Loucy (cell line): ENCODE measurements around the gene PSMA1.

Experiments used
- H2AFZ ChIP-seq: fragments of 200-600 bp; sonication (generic); 2 replicates; pipeline ENCODE4 v1.6.0; 2016; ENCODE audit warnings: antibody characterized with exemption, mild to moderate bottlenecking, low read length, moderate library complexity
- H3F3A ChIP-seq: fragments of 200-600 bp; 2 replicates; pipeline ENCODE4 v1.6.0; 2016; ENCODE audit warnings: antibody characterized with exemption, low read depth, mild to moderate bottlenecking
- H3K27me3 ChIP-seq: fragments of 200-600 bp; sonication (generic); 2 replicates; pipeline ENCODE4 v1.6.1; 2014; ENCODE audit warnings: low read length, mild to moderate bottlenecking; ENCODE audit not compliant: insufficient read depth, poor library complexity, severe bottlenecking
- H3K36me3 ChIP-seq: fragments of 200-600 bp; sonication (generic); 2 replicates; pipeline ENCODE4 v1.6.1; 2016; ENCODE audit warnings: low read length; ENCODE audit not compliant: insufficient read depth
- H3K4me1 ChIP-seq: fragments of 200-600 bp; sonication (generic); 2 replicates; pipeline ENCODE4 v1.5.1; 2014; ENCODE audit warnings: low read length, mild to moderate bottlenecking; ENCODE audit not compliant: insufficient read depth, poor library complexity, severe bottlenecking
- H3K4me2 ChIP-seq: fragments of 200-600 bp; sonication (generic); 2 replicates; pipeline ENCODE4 v1.6.0; 2014; ENCODE audit warnings: antibody characterized with exemption, low read length, low read depth, mild to moderate bottlenecking; ENCODE audit not compliant: poor library complexity, severe bottlenecking
- H3K4me3 ChIP-seq: fragments of 200-600 bp; sonication (generic); 2 replicates; pipeline ENCODE4 v1.5.1; 2014; ENCODE audit warnings: low read length, mild to moderate bottlenecking, mixed read lengths; ENCODE audit not compliant: poor library complexity, severe bottlenecking
- H3K79me2 ChIP-seq: fragments of 200-600 bp; sonication (generic); 2 replicates; pipeline ENCODE4 v1.6.1; 2014; ENCODE audit warnings: low read length; ENCODE audit not compliant: insufficient read depth
- H3K9ac ChIP-seq: fragments of 200-600 bp; sonication (generic); 2 replicates; pipeline ENCODE4 v1.6.0; 2014; ENCODE audit warnings: mild to moderate bottlenecking, low read depth, low read length, moderate library complexity; ENCODE audit not compliant: poor library complexity, severe bottlenecking
- H3K9me2 ChIP-seq: fragments of 200-600 bp; sonication (generic); replicated peaks from 2 replicates; pipeline ENCODE4 v1.6.1; 2016; ENCODE audit warnings: low read depth, low read length, mixed read lengths
- H3K9me3 ChIP-seq: fragments of 200-600 bp; sonication (generic); 2 replicates; pipeline ENCODE4 v1.6.1; 2014; ENCODE audit warnings: mild to moderate bottlenecking, antibody characterized with exemption, low read length, low read depth; ENCODE audit not compliant: insufficient read depth
- H4K20me1 ChIP-seq: fragments of 200-600 bp; sonication (generic); 2 replicates; pipeline ENCODE4 v1.6.0; 2014; ENCODE audit warnings: antibody characterized with exemption, low read length, mild to moderate bottlenecking; ENCODE audit not compliant: insufficient read depth, poor library complexity, severe bottlenecking
- EZH2phosphoT487 ChIP-seq: fragments of 200-600 bp; IDR thresholded peaks from 2 replicates; pipeline ENCODE4 v1.6.1; 2018; ENCODE audit warnings: antibody characterized with exemption, mild to moderate bottlenecking, moderate library complexity, borderline replicate concordance
- TF ChIP-seq, protein P1 (sequence below): fragments of 200-600 bp; sonication (generic); conservative IDR thresholded peaks from 2 replicates; pipeline ENCODE4 v1.5.1; 2014; ENCODE audit warnings: mild to moderate bottlenecking, antibody characterized with exemption, low read length

Gene PSMA1

DNA sequence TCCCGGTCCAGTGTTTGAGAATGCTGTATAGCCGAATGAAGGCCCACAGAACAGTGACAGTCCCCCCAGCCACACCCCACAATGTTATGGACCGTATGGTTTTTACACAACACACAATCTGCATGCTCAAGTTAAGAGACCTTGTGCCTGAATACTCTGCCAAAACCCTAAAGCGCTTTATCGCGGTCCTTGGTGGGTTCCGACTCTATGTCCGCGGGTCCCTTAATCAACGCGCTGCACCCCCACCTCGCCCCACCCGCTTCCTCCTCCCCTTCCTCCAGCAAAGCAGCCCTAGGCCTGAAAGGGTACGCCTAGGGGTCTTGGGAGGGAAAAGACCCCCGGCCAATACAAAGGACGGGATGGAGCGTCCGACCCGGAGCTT, 21.0 kb downstream of the PSMA1 start:
- H3K4me1 ChIP-seq: peaks cover 18% of the 10 kb centered on the region
- H2AFZ ChIP-seq: no peak overlapping the region; the same call in 1 of the 2 replicates
- H3K27me3 ChIP-seq: no peaks in the 10 kb centered on the region
- H3F3A ChIP-seq: no peaks in the 10 kb centered on the region
- H4K20me1 ChIP-seq: peaks cover 23% of the 10 kb centered on the region
- H3K9ac ChIP-seq: peak overlapping the region; percentile 88
- peaks cover 50% of the 10 kb centered on the region for H3K79me2 ChIP-seq
- H3K4me3 ChIP-seq: peak overlapping the region; percentile 94
- no peak for TF ChIP-seq EZH2phosphoT487
- TF ChIP-seq, protein P1, sequence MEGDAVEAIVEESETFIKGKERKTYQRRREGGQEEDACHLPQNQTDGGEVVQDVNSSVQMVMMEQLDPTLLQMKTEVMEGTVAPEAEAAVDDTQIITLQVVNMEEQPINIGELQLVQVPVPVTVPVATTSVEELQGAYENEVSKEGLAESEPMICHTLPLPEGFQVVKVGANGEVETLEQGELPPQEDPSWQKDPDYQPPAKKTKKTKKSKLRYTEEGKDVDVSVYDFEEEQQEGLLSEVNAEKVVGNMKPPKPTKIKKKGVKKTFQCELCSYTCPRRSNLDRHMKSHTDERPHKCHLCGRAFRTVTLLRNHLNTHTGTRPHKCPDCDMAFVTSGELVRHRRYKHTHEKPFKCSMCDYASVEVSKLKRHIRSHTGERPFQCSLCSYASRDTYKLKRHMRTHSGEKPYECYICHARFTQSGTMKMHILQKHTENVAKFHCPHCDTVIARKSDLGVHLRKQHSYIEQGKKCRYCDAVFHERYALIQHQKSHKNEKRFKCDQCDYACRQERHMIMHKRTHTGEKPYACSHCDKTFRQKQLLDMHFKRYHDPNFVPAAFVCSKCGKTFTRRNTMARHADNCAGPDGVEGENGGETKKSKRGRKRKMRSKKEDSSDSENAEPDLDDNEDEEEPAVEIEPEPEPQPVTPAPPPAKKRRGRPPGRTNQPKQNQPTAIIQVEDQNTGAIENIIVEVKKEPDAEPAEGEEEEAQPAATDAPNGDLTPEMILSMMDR: no peak
- H3K36me3 ChIP-seq: peaks cover 16% of the 10 kb centered on the region; the same call in 1 of the 2 replicates
- H3K9me2 ChIP-seq: no peaks in the 10 kb centered on the region
- H3K4me2 ChIP-seq: peak overlapping the region; percentile 99
- H3K9me3 ChIP-seq: no peaks in the 10 kb centered on the region

DNA sequence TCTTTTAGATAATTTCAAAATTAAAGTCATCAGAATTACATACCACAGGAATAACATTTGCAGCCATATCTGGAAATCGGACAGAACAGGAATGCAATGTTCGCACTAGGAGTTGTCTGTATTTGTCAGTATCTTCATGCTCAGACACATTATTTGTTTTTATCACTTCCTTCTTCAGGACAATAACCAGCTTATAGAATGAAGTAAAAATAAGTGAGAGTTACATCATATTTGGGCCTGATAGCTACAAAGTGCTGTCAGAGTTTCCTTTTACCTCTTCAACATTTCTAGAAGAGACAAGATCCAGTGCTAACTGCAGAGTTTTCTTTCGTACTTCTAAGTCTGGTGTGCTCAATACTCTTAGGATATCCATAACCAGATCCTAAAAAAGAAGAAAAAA, 39.5 kb downstream of the PSMA1 start:
- Histone ChIP-seq H2AFZ (no peak overlapping the region), H3K9me2 (no peaks in the 10 kb centered on the region), H3K4me3 (no peak overlapping the region), H4K20me1 (peaks cover 4% of the 10 kb centered on the region), H3K4me2 (no peak overlapping the region), H3F3A (no peaks in the 10 kb centered on the region), H3K79me2 (no peaks in the 10 kb centered on the region), H3K27me3 (no peaks in the 10 kb centered on the region), H3K9ac (no peak overlapping the region), H3K9me3 (no peaks in the 10 kb centered on the region), H3K4me1 (no peaks in the 10 kb centered on the region), H3K36me3 (peaks cover 94% of the 10 kb centered on the region)
- TF ChIP-seq, protein P1: no peak
- TF ChIP-seq EZH2phosphoT487: no peak

DNA sequence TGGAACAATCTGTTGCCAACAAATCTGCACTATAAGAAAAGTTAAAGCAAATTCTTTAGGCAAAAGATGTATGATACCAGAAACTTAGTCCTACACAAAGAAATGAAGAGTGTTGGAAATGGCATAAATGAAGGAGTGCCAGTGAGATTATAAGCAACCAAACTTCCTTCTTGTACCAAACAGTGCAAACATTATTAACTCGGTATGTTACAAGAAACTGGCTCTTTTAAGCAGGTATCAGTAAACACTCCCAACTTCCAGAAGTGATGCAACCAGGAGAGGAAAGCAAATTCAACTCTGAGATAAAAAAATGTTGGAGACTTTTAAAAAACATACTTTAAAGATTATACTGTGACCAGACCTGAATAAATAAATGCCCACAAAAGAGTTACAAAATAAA, 49.1 kb downstream of the PSMA1 start:
- Histone ChIP-seq H3K9me2 (no peaks in the 10 kb centered on the region), H2AFZ (no peak overlapping the region), H3K9me3 (no peaks in the 10 kb centered on the region), H3K9ac (no peak overlapping the region), H3K79me2 (no peaks in the 10 kb centered on the region), H4K20me1 (no peaks in the 10 kb centered on the region), H3F3A (no peaks in the 10 kb centered on the region), H3K4me2 (no peak overlapping the region), H3K4me3 (no peak overlapping the region), H3K27me3 (no peaks in the 10 kb centered on the region), H3K36me3 (peaks cover 98% of the 10 kb centered on the region), H3K4me1 (no peaks in the 10 kb centered on the region)
- TF ChIP-seq, protein P1: no peak
- TF ChIP-seq EZH2phosphoT487: no peak
